CD14-positive monocyte (primary cell): Measurements from ENCODE around the gene FBN1. TPM values are rescaled to one million over a fixed set of nuclear protein-coding genes. Genes with fewer than 3 reads are reported as not detected.

Source experiments
- DNase-seq, 3 donors: peaks; one replicate each; pipeline ENCODE4 v3.0.0-alpha.2; 2011 to 2022
- H2AFZ ChIP-seq: 2 replicates; pipeline ENCODE4 v1.6.0; 2012; ENCODE audit warnings: mild to moderate bottlenecking, low read depth, low read length, inconsistent platforms; ENCODE audit not compliant: insufficient read depth, poor library complexity, severe bottlenecking
- H3K27ac ChIP-seq, 2 donors: 1 replicate in 1 of 2; 2 replicates in 1 of 2; pipeline ENCODE4 v1.5.1; 2012 to 2013; ENCODE audit warnings: low read length in 2 of 2, control low read depth in 1 of 2, inconsistent platforms in 1 of 2, low read depth in 1 of 2, mild to moderate bottlenecking in 1 of 2
- H3K27me3 ChIP-seq, 2 donors: one replicate each; pipeline versions ENCODE4 v1.6.0 to v1.6.1; 2011 to 2013; ENCODE audit warnings: low read length in 2 of 2; ENCODE audit not compliant: control insufficient read depth in 2 of 2, insufficient read depth in 2 of 2
- H3K36me3 ChIP-seq, 2 donors: replicated peaks in 1 of 2; 1 replicate in 1 of 2; 2 replicates in 1 of 2; pipeline versions ENCODE4 v1.5.1 to v1.6.1; 2012 to 2013; ENCODE audit warnings: low read length in 2 of 2, control low read depth in 1 of 2, inconsistent platforms in 1 of 2, mild to moderate bottlenecking in 1 of 2; ENCODE audit not compliant: insufficient read depth in 2 of 2, control insufficient read depth in 1 of 2
- H3K4me1 ChIP-seq, 2 donors: 1 replicate in 1 of 2; 2 replicates in 1 of 2; pipeline versions ENCODE4 v1.5.1 to v1.6.1; 2012 to 2013; ENCODE audit warnings: low read length in 2 of 2, control low read depth in 1 of 2, inconsistent platforms in 1 of 2, mild to moderate bottlenecking in 1 of 2, moderate library complexity in 1 of 2; ENCODE audit not compliant: insufficient read depth in 2 of 2, control insufficient read depth in 1 of 2
- H3K4me2 ChIP-seq: replicated peaks from 2 replicates; pipeline ENCODE3; 2012; ENCODE audit warnings: low read length, moderate library complexity, mild to moderate bottlenecking; ENCODE audit not compliant: poor library complexity, severe bottlenecking; ENCODE audit errors: extremely low read depth
- H3K4me3 ChIP-seq, 3 experiments: fragments of 200-600 bp in 1 of 3; sonication (generic) in 1 of 3; replicated peaks in 1 of 3; 1 replicate in 2 of 3; 2 replicates in 1 of 3; pipeline ENCODE4 v1.5.1; 2011 to 2013; ENCODE audit warnings: low read length in 3 of 3, mild to moderate bottlenecking in 3 of 3, control low read depth in 2 of 3, low read depth in 2 of 3, inconsistent platforms in 1 of 3, moderate library complexity in 1 of 3
- H3K79me2 ChIP-seq: 2 replicates; pipeline ENCODE4 v1.6.0; 2012; ENCODE audit warnings: mild to moderate bottlenecking, control low read depth, inconsistent platforms, low read length, moderate library complexity; ENCODE audit not compliant: insufficient read depth
- H3K9ac ChIP-seq: 2 replicates; pipeline ENCODE4 v1.6.0; 2017; ENCODE audit warnings: low read length, mild to moderate bottlenecking; ENCODE audit not compliant: insufficient read depth, poor library complexity, severe bottlenecking
- H3K9me3 ChIP-seq, 2 donors: replicated peaks in 1 of 2; 1 replicate in 1 of 2; 2 replicates in 1 of 2; pipeline versions ENCODE4 v1.5.1 to v1.6.1; 2012 to 2013; ENCODE audit warnings: low read length in 2 of 2, control low read depth in 1 of 2; ENCODE audit not compliant: control insufficient read depth in 1 of 2, insufficient read depth in 1 of 2
- H4K20me1 ChIP-seq: 2 replicates; pipeline ENCODE4 v1.6.0; 2012; ENCODE audit warnings: mild to moderate bottlenecking, low read length, control low read depth, moderate library complexity; ENCODE audit not compliant: insufficient read depth
- H3K27ac Mint-ChIP-seq, 7 donors: one replicate each; pipeline ENCODE4 v1.8.0; 2020; ENCODE audit warnings: mild to moderate bottlenecking in 7 of 7, mixed read lengths in 7 of 7, moderate library complexity in 6 of 7, inconsistent platforms in 2 of 7
- H3K27me3 Mint-ChIP-seq, 3 donors: one replicate each; pipeline ENCODE4 v1.8.0; 2021 to 2022; ENCODE audit warnings: low read depth in 3 of 3, mild to moderate bottlenecking in 3 of 3, mixed read lengths in 3 of 3, moderate library complexity in 3 of 3, inconsistent platforms in 1 of 3
- H3K36me3 Mint-ChIP-seq, 2 donors: one replicate each; pipeline ENCODE4 v1.8.0; 2020; ENCODE audit warnings: mixed read lengths in 2 of 2, inconsistent platforms in 1 of 2, mild to moderate bottlenecking in 1 of 2
- H3K4me1 Mint-ChIP-seq: one replicate; pipeline ENCODE4 v1.8.0; 2020; ENCODE audit warnings: mild to moderate bottlenecking, mixed read lengths
- H3K4me3 Mint-ChIP-seq, 2 donors: one replicate each; pipeline ENCODE4 v1.8.0; 2020; ENCODE audit warnings: mild to moderate bottlenecking in 2 of 2, mixed read lengths in 2 of 2, moderate library complexity in 1 of 2
- H3K9me3 Mint-ChIP-seq, 7 donors: one replicate each; pipeline ENCODE4 v1.8.0; 2020 to 2022; ENCODE audit warnings: mixed read lengths in 7 of 7, mild to moderate bottlenecking in 6 of 7, moderate library complexity in 6 of 7, inconsistent platforms in 2 of 7
- WGBS: methylation state at CpG from one replicate; pipeline ENCODE4 v1.1.5; 2013; ENCODE audit warnings: missing lambda C conversion rate; ENCODE audit not compliant: insufficient coverage; 5-methylcytosine and 5-hydroxymethylcytosine counted together
- intact Hi-C, 2 donors: fragments of 100-400 bp; cut with micrococcal nuclease; formaldehyde crosslinking; loops; one replicate each; pipeline versions ENCODE4 v1.15.0 to v1.15.1; 2023
- polyA plus RNA-seq, 3 donors: library from polyadenylated mRNA; depleted of rRNA in 1 of 3; unstranded in 2 of 3; stranded (reverse) in 1 of 3; fragments of 300-500 nt in 2 of 3; fragments of >200 nt in 1 of 3; fragmentation: Illumina TruSeq in 2 of 3; gene quantifications; 1 replicate in 2 of 3; 2 replicates in 1 of 3; pipeline ENCODE4 v1.2.3, GENCODE V29; 2012 to 2021
- TF ChIP-seq, protein P1 (sequence below): fragments of 200-600 bp; IDR thresholded peaks from one replicate; pipeline ENCODE4 v1.8.0; 2022; ENCODE audit warnings: antibody characterized with exemption, mild to moderate bottlenecking

The FBN1 gene
- polyA plus RNA-seq, 3 donors = 0.29 TPM; not detected in 2

DNA sequence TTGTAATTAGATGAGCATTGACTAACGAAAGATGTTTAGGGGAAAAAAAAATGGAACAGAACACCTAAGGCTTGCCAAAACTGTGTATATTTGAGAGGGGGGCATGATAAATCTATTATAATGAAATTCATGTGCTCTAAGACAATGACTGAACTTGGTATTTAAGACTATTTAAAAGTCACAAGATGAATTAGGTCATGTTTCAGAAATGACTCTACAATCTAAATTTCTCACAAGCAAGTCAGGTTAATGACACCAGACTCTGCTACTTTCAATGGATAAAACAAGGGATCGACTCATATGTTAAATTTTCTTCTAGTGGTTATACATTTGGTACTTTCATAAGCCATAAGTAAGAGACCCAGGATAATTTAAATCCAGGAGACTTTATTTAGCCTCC lies 235.9 kb downstream of the FBN1 start:
- DNase-seq = no peak
- Histone ChIP-seq H3K79me2 (no peaks in the 10 kb centered on the region), H3K9me3 (no peaks in the 10 kb centered on the region), H3K4me3 (no peak overlapping the region), H3K36me3 (no peaks in the 10 kb centered on the region), H3K4me1 (no peaks in the 10 kb centered on the region), H4K20me1 (no peaks in the 10 kb centered on the region), H3K4me2 (no peak overlapping the region), H3K27ac (no peak overlapping the region), H2AFZ (no peak overlapping the region), H3K9ac (no peak overlapping the region), H3K27me3 (no peaks in the 10 kb centered on the region)
- H3K9me3 Mint-ChIP-seq = peaks cover 0 to 3% (median 1%) of the 10 kb centered on the region in 7 donors
- no peaks in the 10 kb centered on the region for H3K36me3 Mint-ChIP-seq
- no peaks in the 10 kb centered on the region for H3K4me1 Mint-ChIP-seq
- intact Hi-C loops = no loop called here
- no peak overlapping the region for H3K27ac Mint-ChIP-seq
- TF ChIP-seq, protein P1, sequence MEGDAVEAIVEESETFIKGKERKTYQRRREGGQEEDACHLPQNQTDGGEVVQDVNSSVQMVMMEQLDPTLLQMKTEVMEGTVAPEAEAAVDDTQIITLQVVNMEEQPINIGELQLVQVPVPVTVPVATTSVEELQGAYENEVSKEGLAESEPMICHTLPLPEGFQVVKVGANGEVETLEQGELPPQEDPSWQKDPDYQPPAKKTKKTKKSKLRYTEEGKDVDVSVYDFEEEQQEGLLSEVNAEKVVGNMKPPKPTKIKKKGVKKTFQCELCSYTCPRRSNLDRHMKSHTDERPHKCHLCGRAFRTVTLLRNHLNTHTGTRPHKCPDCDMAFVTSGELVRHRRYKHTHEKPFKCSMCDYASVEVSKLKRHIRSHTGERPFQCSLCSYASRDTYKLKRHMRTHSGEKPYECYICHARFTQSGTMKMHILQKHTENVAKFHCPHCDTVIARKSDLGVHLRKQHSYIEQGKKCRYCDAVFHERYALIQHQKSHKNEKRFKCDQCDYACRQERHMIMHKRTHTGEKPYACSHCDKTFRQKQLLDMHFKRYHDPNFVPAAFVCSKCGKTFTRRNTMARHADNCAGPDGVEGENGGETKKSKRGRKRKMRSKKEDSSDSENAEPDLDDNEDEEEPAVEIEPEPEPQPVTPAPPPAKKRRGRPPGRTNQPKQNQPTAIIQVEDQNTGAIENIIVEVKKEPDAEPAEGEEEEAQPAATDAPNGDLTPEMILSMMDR = no peak
- H3K4me3 Mint-ChIP-seq = no peak overlapping the region
- no peaks in the 10 kb centered on the region for H3K27me3 Mint-ChIP-seq
- 100% methylated on average over 1 of the region's 2 CpGs for WGBS

DNA sequence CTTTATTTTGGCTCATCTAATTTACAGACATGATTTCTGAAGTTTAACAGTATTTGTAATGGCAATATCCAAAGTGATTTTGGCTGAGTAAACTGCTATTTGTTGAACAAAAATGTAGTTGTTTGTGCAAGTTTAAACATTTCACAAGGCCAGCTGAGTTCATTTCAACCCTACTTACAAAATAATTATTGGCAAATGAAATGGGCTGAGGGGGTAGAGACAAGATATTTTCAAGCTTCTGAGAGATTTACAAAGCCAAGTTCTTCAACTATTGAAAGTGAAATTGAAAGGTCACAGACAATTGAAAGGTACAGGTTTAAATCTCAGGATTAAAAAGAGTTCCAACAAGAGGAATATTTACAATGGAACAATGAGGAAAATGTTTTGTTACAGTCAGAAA lies 237.2 kb downstream of the FBN1 start:
- no peak overlapping the region for H3K27ac ChIP-seq
- no peak overlapping the region for H3K4me2 ChIP-seq
- H3K9me3 Mint-ChIP-seq = peaks cover 0 to 3% (median 1%) of the 10 kb centered on the region in 7 donors
- no peaks in the 10 kb centered on the region for H3K27me3 ChIP-seq
- H3K9me3 ChIP-seq = no peaks in the 10 kb centered on the region
- H3K79me2 ChIP-seq = no peaks in the 10 kb centered on the region
- TF ChIP-seq, protein P1 = no peak
- H3K9ac ChIP-seq = no peak overlapping the region
- no peaks in the 10 kb centered on the region for H3K36me3 ChIP-seq
- intact Hi-C loops = no loop called here
- H3K4me3 ChIP-seq = no peak overlapping the region
- H3K4me3 Mint-ChIP-seq = no peak overlapping the region
- no peaks in the 10 kb centered on the region for H3K36me3 Mint-ChIP-seq
- H3K4me1 Mint-ChIP-seq = no peaks in the 10 kb centered on the region
- no peak overlapping the region for H2AFZ ChIP-seq
- no peaks in the 10 kb centered on the region for H4K20me1 ChIP-seq
- H3K4me1 ChIP-seq = no peaks in the 10 kb centered on the region
- no peak overlapping the region for H3K27ac Mint-ChIP-seq
- no peaks in the 10 kb centered on the region for H3K27me3 Mint-ChIP-seq
- no peak for DNase-seq
